GM21576 (cell line): ENCODE measurements around the gene EMP1.

Experiments
- ATAC-seq: cut with Tn5 transposase; IDR thresholded peaks from one replicate; pipeline ENCODE4 v1.9.1; 2021; ENCODE audit warnings: mild to moderate bottlenecking, moderate library complexity; ENCODE audit not compliant: unreplicated experiment

Gene EMP1

GRCh38 chr12:13195250-13195649 lies 1.3 kb upstream of the EMP1 start:
- no peak for ATAC-seq

GRCh38 chr12:13195785-13196129 lies 769 bp upstream of the EMP1 start:
- no peak for ATAC-seq

- no peak for ATAC-seq
These were observed 506 bp downstream of the EMP1 start for GRCh38 chr12:13197032-13197431.

- no peak for ATAC-seq
These were observed 1.1 kb downstream of the EMP1 start for GRCh38 chr12:13197526-13198143.

GRCh38 chr12:13198241-13198640 lies 1.7 kb downstream of the EMP1 start:
- no peak for ATAC-seq

GRCh38 chr12:13198876-13199275 lies 2.4 kb downstream of the EMP1 start:
- ATAC-seq: no peak

GRCh38 chr12:13199592-13199991 lies 3.1 kb downstream of the EMP1 start:
- ATAC-seq: no peak

- ATAC-seq: no peak
These were observed 4.3 kb downstream of the EMP1 start for GRCh38 chr12:13200841-13201240.

- no peak for ATAC-seq
These were observed 6.8 kb downstream of the EMP1 start for GRCh38 chr12:13203034-13203922.

- ATAC-seq: no peak
These were observed 7.9 kb downstream of the EMP1 start for GRCh38 chr12:13204428-13204827.

- ATAC-seq: no peak
These were observed 9.5 kb downstream of the EMP1 start for GRCh38 chr12:13205809-13206559.

GRCh38 chr12:13206560-13206897 lies 10.0 kb downstream of the EMP1 start:
- ATAC-seq: no peak

GRCh38 chr12:13208533-13209435 lies 12.3 kb downstream of the EMP1 start:
- no peak for ATAC-seq

GRCh38 chr12:13209436-13210235 lies 13.1 kb downstream of the EMP1 start:
- no peak for ATAC-seq

- ATAC-seq: no peak
These were observed 14.0 kb downstream of the EMP1 start for GRCh38 chr12:13210236-13211190.

GRCh38 chr12:13211191-13211858 lies 14.8 kb downstream of the EMP1 start:
- ATAC-seq: no peak

GRCh38 chr12:13211859-13212664 lies 15.5 kb downstream of the EMP1 start:
- ATAC-seq: no peak

- no peak for ATAC-seq
These were observed 18.5 kb downstream of the EMP1 start for GRCh38 chr12:13215056-13215455.
